GM18951 (cell line): ENCODE measurements around the gene SLC12A1.
A peak's percentile ranks its signal among the peaks of the same experiment; 100 is the strongest.

ENCODE experiments used
- POLR2A ChIP-seq: IDR thresholded peaks from 4 replicates; pipeline ENCODE4 v1.6.1; 2011; ENCODE audit warnings: mild to moderate bottlenecking; ENCODE audit not compliant: insufficient read length, insufficient read depth; ENCODE audit errors: extremely low read depth
- in situ Hi-C: fragments of 300-500 bp; cut with MboI; formaldehyde crosslinking; loops from one replicate; pipeline ENCODE4 v1.12.0; 2022; ENCODE audit warnings: low sequenced_read_pairs, mixed read lengths, inconsistent platforms; ENCODE audit not compliant: unreplicated experiment

The SLC12A1 gene

GRCh38 chr15:48205981-48206380 lies at the start of gene SLC12A1:
SLC12A1 (plus strand) TSS chr15:48206302; CDS start chr15:48207720, 1,418 bp downstream.
- in situ Hi-C loops: no loop called here
- no peak for TF ChIP-seq POLR2A

- in situ Hi-C loops: no loop called here
- no peak for TF ChIP-seq POLR2A
Measured at GRCh38 chr15:48168616-48169015, 37.5 kb upstream of the SLC12A1 start.

- no peak for TF ChIP-seq POLR2A
- in situ Hi-C loops: no loop called here
Measured at GRCh38 chr15:48170981-48171380, 35.1 kb upstream of the SLC12A1 start.

GRCh38 chr15:48175126-48175525 lies 31.0 kb upstream of the SLC12A1 start:
- no peak for TF ChIP-seq POLR2A
- in situ Hi-C loops: no loop called here

- no peak for TF ChIP-seq POLR2A
- in situ Hi-C loops: no loop called here
Measured at GRCh38 chr15:48176112-48176511, 30.0 kb upstream of the SLC12A1 start.

GRCh38 chr15:48176957-48177356 lies 29.1 kb upstream of the SLC12A1 start:
- in situ Hi-C loops: no loop called here
- TF ChIP-seq POLR2A: no peak

DNA sequence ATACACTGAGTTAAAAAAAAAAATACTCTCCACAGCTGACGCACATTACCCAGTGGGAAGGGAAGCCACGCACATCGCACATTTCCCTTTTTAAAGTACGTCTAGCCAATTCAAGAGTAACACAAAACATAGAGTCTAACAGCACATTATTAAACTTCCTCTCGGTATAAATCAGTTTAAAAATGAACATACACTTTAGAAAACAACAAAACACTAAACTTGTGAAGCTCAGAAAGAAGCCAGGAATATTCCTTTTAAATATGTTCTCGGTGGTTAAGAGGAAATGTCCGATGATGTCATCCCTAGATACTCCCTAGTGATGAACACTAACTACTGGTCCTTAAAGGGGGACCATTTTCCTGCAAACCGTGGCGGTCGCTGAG lies 28.7 kb upstream of the SLC12A1 start:
- in situ Hi-C loops: no loop called here
- TF ChIP-seq POLR2A: no peak

DNA sequence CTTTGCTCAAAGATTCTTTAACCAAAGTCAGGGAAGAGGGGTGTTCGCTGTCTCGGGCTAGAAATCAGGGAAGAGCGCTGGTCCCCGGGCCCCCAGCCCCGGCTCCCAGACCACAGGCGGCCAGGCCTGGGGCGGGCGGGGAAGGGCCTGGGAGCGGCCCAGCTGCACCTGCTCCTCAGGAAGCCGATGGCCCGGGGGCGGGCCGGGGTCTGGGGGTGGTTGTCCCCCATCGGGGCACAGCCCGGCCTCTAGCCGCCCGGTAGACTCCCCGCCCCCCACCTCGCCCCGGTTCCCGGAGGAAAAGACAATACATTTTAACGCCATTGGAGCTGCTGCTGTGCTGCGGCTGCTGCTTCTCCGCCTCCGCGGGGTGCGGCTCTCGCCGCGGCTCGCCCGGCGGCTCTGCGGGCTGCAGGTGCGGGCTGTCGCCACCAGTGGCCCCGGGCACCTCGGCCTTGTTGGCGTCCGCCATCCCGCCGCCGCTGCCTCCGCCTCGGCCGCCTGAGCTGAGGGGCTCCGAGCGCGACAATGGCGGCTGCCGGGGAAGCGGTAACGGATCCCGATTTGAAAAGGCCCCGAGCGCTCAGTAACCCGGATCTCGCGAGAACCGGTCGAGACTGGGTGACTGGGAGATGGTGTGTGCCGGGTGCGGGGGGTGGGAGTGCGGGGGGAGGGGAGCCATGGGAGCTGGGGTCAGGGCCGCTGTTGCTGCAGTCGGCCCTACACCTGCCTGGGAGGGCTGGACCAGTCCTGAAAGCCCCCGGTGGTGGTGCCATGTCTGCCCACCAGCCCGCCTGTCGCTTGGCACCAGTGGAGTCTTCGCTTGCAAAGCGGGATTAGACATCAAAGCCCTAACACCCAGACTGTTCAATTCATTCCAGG lies 28.1 kb upstream of the SLC12A1 start, which contains the start of gene MYEF2:
Gene MYEF2 (minus strand): TSS at position 530 of the 882 bp plus-strand sequence. CDS start 58 bp downstream, at position 472.
- peak; percentile 70 for TF ChIP-seq POLR2A
- in situ Hi-C loops: no loop called here

GRCh38 chr15:48178648-48178931 lies 27.5 kb upstream of the SLC12A1 start:
- no peak for TF ChIP-seq POLR2A
- in situ Hi-C loops: no loop called here

DNA sequence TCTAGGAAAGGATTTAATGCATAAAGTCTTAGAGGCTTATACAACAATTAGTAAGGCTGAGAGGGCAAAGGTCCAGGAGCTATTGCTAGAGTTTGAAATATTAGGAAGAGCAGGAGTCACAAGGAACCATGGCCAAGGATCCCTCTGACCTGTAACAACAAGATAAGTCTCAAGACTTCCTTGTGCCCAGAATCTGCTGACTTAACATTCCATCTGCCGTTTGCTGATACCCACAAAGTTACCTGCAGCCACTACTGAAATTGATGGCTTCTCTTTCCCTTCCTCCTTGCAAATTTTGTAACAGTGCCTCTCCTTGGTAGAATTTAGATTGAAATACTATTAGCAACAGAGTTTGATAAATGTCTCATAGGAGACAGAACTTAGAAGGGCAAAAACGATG lies 23.4 kb upstream of the SLC12A1 start:
- no peak for TF ChIP-seq POLR2A
- in situ Hi-C loops: no loop called here

GRCh38 chr15:48185529-48185928 lies 20.6 kb upstream of the SLC12A1 start:
- in situ Hi-C loops: no loop called here
- TF ChIP-seq POLR2A: no peak

GRCh38 chr15:48186271-48186670 lies 19.8 kb upstream of the SLC12A1 start:
- in situ Hi-C loops: no loop called here
- TF ChIP-seq POLR2A: no peak

DNA sequence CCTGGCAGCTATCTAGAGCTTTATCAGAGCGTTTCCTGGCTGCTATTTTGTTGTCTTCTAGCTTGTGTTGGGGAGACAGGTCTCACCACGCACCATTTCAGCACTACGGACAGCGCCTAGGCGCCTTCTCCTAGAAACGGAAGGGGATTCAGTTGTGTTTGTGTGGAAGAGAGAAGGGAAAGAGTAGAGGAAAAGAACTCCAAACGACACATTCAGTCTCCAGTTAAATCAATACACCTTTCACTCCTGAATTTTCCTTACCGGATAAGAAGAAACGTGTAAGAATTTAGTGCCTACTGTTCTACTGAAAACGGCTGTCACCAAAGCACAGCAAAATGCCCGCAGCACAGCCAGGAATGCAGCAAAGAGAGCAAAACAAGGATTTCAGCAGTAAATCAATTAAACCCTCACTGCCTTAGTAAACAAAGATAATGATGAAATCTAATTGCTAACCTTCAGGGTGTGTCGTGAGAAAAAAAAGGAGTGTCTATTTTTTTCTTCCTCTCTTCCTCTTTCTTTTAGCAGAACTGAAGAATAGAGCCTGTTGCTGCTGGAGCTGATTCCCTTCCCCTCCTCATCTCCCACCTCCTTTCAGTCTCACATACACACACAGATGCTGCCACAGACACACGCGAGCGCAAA lies 15.0 kb upstream of the SLC12A1 start:
- in situ Hi-C loops: no loop called here
- TF ChIP-seq POLR2A: no peak
